SKM-1 (cell line): ENCODE results near the gene RUNDC3A.
"Not testable (repeated sequence)": the region's sequence is repeated elsewhere in the genome, so short reads cannot be mapped to it uniquely, and the experiment has no call there.

Source experiments
- DNase-seq: peaks from one replicate; lab custom pipeline; 2025; ENCODE audit not compliant: unreplicated experiment; lab: John Stamatoyannopoulos, UW

Gene RUNDC3A

GRCh38 chr17:44358066-44358465 is 49.7 kb downstream of the RUNDC3A start:
- no peak for DNase-seq

DNA sequence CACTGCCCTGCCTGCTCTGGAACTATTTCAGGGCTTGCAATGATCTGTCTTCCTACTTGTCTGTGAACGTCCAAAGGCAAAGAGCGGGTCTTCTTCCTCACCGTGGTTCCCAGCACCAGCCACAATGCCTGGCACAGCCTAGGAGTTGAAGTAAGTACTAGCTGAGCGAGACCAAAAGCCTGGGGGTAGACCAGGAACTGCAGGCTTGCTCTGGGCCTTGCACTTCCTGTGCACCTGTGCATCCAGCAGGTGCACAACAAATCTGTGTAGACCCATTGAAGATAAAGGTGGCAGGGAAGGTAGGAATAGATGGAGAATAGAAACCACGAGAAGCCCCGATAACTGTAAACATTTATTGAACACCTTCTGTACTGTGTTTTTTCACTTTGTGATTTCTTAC is 50.6 kb downstream of the RUNDC3A start:
- DNase-seq: no peak

- DNase-seq: no peak
These were observed 51.2 kb downstream of the RUNDC3A start for GRCh38 chr17:44359458-44360143.

DNA sequence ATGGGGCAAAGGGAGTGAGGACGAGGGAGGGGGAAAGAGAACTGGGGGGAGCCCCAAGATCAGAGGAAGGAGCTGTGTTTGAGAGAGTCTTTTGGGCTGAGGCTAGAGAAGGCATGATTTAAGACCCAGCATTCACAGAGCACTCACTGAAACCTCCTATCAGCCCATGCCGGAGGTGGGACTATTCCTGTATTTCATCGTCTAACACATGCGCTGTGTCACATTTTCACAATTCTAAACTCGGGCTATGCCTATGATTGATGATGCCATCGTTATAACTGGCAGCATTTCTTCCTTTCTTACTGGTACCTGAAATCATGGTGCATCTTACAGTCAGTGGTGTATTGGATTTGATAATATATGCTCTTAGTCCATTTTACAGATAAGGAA is 51.7 kb downstream of the RUNDC3A start:
- no peak for DNase-seq

DNA sequence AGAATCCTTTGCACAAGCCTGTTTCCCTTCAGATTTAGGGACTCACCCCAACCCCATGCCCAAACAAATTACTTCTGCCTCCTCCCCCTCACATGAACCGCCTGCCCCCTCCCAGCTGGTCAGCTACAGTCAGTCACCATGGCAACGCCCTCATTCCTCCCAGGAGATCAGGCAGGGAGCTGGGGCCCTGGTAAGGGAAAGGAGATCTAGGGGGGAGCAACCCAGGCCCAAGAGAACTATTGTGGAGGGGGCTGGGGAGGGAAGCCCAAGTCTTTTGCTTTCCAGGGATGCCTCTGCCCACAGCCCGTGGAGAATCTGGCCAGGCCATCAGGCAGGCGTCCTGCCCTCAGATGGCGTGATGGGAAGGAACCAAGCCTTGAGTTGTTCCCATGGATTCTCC is 52.4 kb downstream of the RUNDC3A start:
- DNase-seq: no peak

- no peak for DNase-seq
These were observed 53.2 kb downstream of the RUNDC3A start for GRCh38 chr17:44361292-44362260.

DNA sequence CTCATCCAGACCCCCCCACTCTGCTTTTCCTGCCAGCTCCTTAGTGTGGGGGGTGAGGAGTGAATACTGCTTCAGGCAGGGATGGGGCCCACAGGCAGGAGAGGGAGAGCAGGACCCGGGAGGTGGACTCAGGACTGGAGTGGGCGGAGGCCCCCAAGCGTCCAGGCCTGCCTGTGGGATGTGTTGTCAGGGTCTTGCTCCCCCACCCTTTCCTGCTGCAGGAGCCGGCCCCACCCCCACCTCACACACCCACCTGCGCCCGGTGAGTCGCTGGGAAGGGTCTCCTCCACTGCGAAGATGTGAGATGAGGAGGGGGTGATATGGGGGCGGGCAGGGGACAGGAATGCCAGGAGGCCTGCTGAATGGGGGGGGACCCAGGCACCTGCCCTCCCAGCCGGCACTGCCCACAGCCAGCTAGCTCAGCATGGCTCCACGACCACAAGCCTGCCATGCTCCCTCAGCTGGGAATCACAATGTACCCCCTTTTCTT is 54.1 kb downstream of the RUNDC3A start:
- no peak for DNase-seq

DNA sequence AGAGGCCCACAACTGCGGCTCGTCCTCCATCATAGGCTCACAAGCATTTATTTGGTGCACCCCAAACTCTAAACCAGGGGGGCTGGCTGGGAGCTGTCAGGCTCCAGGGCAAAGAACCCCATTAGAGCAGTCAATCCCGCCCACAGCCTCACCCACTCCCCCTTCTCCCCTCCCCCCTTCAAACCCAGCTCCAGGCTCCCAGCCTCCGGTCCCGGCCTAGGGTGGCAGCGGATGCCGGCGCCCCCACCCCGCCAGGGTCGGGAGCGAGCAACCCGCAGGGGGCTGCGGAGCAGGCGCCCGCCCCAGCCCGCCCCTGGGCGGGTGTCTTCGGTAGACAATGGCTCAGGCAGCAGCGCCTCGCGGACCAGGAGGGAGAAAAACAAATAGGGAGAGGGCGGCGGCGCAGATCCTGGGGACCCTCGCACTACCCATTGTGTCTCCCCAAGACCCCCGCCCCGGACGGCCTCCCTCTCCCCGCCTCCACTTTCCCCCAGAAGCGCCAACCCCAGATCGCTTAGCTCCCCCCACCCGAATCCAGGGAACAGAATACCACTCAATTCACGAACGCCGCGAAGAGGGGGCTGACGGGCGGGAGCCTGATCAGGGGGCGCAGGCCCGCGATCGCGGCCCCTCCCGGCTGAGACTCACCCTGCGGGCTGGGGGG is 54.7 kb downstream of the RUNDC3A start:
- DNase-seq: no peak

DNA sequence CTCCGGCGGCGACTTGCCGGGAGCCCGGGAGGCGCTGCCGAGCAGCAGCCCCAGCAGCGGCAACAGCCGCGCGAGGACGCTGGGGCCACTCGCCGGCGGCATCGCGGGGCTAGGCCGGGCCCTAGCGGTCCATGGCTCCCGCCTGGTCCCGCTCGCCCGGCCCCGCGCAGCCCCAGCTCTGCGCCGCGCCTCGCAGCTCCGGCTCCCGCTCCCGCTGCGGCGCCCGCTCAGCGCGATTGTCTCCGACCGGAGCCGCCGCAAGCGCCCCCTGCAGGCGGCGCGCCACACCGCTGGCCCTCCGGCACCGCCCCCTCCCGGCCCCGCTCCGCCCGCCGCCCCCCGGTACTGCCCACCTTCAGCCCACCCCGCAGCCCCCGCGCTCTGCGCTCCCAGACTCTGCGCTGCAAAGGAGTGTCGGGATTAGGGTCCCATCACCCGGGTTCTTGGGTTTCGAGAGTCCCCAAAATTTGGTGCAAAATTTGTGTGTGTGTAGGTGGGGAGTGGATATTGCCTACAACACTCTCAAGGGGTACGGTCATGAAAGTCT is 55.3 kb downstream of the RUNDC3A start, which contains the start of gene FAM171A2:
Gene FAM171A2, minus strand, starts transcription at position 241 of the 547 bp plus-strand sequence. Its CDS starts 139 bp downstream, at position 102.
- peak; percentile 34 for DNase-seq

GRCh38 chr17:44365051-44365450 is 56.6 kb downstream of the RUNDC3A start:
- DNase-seq: not testable (repeated sequence)

DNA sequence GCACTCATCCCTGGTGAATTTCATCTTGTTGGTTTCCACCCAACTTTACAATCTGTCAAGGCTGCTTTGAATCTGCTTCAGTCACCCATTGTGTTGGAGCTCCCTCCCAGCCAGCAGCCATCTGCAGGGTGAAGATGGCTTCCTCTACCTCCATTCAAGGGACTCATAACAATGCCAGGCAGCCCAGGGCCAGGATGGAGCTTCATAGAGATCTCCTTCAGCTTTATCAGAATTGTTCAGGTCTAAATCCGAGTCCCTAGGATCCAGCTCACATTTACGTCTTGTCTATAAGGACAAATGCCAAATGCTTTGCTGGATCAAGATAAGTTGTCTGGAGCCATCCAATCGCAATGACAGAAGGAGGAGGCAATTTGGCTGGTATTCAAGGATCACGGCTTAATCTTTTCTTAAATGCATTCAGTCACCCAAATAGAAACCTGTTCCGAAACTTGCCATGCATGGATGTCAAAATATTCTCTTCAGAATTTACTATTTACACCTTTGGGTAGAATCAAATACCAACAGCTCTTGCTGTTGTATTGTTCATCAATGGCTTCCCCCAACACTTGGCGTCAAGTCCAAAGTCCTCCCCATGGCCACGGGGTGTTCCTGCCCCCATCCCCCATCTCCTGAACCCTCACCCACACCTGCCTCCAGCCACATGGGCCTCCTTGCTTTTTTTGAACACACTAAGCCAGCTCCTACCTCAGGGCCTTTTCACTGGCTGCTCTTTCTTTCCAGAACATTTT is 59.0 kb downstream of the RUNDC3A start:
- DNase-seq: no peak
